GM18526 (cell line): ENCODE data around the gene FCER1G.

ENCODE experiments used
- POLR2A ChIP-seq: IDR thresholded peaks from 3 replicates; pipeline ENCODE4 v1.6.1; 2011; ENCODE audit not compliant: insufficient read length; ENCODE audit errors: extremely low read depth

Gene FCER1G

DNA sequence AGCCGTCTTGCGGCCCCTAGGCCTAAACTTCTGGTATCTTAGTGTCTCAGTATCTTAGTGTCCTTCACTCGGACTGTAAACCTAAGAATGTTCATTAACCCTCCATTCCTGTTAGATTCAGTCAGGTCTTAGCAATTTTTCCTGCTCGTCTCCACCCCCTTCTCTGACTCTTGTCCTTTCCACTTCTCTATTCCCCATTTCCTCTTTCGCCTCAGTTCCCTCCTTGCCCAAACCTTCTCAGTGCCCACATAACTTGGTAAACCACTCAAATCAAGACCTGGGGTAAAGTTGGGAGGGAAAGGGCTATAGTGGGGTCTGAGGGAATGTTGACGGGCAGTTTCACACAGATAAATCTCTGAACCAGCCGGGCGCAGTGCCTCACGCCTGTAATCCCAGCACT is 726 bp upstream of the FCER1G start:
- no peak for TF ChIP-seq POLR2A

DNA sequence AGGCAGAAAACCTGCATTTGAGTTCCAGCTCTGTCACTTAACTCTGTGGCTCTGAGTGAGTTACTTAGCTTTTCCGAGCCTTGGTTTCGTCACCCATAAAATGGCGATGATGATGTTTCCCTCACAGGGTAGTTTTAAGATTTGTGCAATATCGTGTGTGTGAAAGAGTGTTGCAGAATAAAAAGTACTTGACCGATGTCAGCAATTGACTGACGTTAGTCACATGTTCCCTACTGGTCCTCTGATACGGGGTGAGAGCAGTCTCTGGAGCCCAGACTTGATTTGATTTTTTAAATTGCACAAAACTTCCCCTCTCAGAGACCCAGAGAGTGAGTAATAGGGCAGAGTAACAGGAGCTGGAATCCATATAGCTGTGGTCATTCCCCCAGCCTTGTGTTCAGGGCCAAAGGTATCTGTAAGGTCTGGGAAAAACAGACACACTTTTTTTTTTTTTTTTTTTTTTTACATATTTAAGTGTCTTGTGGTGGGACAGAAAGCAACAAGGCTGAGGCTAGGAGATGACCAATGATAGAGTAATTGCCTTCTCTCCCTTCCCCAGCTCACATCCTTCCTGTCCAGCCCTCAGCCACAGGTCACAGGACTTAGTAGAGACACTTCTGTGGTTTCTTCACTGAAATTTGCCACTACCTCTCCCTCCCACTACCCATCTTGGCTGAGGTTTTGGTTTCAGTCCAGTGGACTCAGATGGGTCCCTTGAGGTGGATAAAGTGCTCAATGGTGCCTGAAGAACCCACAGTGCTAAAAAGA is 2.0 kb downstream of the FCER1G start:
- TF ChIP-seq POLR2A: no peak

DNA sequence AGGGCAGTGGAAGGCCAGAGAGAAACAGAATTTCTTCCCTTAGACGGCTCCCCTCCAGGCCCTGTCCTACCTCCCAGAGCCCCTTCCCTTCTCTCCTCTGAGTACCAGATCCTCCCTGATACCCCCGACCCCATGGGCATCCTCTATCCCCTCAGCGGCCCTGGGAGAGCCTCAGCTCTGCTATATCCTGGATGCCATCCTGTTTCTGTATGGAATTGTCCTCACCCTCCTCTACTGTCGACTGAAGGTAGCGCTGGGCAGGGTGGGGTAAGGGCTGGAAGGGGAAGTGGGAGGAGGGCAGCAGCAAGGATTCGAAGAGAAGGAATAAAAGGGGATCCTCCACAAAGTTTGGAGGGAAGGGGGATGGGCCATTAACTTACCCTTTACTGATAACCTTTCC is 2.7 kb downstream of the FCER1G start:
- no peak for TF ChIP-seq POLR2A

DNA sequence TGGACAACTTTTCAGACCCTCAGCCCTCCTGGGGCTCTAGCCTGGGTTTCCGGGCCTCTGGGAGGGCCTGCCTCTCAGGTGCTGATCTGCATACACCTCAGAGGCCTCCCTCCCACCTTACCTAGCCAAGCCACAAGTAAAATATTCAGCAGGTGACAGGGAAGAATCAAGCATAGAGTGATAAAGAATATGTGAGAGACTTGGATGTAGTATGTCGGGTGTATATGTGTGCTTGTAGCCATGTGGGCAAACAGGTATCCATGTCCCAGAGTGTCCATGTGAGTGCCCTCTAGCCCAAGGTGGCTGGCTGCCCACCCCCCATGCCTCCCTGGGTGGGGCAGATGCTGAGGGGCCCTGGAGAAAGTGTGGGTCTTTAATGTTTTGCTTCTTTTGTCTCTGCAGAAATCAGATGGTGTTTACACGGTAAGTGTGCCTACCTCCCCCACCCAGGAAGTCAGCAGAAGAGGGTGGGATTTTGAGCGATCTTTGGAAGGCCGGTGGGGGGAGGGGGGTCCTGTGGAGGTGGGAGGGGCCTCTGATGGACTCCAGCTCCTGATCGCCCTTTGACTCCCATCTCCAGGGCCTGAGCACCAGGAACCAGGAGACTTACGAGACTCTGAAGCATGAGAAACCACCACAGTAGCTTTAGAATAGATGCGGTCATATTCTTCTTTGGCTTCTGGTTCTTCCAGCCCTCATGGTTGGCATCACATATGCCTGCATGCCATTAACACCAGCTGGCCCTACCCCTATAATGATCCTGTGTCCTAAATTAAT is 3.4 kb downstream of the FCER1G start:
- TF ChIP-seq POLR2A: no peak

DNA sequence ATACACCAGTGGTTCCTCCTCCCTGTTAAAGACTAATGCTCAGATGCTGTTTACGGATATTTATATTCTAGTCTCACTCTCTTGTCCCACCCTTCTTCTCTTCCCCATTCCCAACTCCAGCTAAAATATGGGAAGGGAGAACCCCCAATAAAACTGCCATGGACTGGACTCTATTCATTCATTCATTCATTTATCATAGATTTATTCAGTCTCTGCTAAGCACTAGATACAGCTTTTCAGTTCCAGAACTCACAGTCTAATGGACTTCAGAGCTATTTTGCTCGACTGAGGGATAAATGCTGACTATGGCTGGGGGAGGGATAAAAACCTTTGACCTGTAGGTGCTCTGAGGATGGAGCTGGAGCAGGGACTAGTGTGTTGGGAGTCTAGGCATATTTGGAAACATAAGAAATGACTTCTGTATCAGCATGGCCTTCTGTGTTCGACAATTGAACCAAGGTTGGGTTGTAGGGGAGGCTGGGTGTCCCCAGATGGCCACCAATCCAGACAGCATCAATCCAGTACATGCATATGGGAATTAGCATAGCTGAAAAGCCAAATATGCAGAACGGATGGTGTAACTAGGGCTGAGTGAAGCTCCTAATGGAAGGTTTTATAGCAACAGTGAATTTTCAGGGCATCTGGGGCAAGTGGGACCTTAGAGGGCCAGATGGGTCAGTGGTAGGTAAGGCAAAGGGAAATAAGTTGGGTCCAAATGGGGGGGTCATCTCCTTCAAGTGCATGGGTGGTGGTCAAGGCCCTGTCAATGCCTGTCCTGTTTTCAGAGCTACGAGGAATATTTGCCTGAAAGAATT is 4.2 kb downstream of the FCER1G start:
- TF ChIP-seq POLR2A: no peak

DNA sequence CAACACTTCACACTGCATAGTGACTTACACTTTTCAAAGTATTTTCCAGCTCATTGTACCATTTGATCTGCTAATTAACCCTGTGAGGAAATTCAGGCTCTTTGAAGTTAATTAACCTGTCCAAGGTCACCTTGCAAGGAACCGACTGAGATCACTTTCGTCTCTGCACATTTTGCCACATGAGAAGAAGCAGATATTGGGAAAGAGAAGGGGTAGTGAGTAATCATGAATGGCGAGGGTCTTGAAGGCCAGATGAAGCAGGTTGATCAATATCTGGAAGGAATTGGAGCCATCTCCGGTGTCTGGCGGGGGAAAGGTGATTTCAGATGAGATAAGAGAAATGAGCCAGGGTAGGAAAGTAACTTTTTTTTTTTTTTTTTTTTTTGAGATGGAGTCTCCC is 4.9 kb downstream of the FCER1G start:
- no peak for TF ChIP-seq POLR2A

DNA sequence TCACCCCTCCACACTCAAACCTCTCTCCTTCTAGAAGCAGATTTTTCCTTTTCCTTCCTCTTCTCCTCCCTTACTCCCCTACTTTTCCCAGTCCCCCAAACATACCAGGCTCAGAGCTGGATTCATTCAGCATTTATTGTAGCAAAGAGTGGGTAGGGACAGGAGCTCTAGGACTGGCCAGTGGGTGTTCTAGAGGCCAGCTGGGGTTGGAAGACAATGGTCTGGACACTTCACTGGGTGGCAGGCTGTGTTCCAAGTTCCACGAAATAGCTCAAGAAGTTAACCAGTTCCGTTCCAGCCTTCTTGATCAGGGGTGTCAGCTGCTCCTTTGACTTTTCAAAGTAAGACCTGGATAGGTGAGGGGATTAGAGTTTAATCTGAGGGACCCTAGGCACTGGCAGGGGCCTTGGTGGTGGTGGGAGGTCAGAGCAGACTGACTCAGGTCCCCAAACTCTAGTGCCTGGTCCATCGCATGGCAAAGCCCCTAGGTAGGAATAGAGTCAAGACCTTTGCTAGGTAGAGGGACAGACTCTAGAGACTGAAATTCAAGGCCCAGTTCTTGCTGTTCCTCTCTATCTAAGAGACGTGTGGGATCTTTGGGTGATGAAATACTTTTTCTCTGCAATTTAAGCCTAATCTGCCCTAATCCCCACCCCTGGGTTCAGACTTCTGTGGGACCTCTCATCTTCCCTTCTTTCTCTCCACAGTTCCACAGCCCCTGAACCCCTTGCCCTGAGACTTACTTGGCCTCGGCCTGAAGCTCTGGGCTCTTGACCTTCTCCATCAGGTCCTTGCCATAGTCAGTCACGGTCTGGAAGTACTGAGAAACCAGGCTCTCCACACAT is 7.3 kb downstream of the FCER1G start:
- no peak for TF ChIP-seq POLR2A

DNA sequence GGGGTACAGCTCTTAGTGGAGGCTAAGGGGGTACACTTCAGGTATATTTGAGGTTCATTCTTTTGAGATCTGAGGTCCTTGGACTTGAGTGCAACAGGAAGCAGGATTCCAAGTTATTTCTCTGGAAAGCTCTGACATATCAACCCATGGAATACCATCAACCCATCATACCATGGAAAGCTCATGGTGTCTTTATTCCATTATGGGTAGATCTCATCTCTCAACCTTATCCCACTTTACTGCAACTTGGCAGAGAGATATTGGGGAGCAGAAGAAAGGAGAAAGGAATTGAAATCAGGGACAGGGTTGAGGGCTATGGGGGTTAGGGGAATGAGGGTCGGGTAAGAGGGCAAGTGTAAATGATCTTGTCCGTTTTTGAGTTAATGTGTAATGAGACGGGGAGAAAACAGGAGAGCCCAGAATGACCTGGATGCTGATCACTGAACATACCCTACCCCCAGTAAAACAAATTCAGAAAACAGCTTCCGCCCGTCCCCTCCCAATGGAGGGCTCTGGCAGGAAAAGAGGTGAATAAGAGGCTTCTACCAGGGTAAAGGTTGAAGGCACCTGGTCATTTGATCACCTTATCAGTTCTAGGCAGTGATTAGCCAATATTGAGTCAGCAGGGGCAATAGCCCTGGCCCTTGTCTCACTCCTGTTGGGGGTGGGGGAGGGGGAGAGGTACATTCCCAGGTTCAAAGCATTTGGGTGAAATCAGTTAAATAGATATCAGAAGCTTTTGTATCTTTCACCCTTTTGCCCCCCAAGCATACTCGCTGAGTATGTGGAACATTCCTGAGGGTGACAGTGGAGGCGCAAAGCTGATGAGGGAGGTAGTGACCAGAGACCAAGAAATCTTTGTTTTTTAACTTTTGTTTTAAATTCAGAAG is 9.0 kb downstream of the FCER1G start:
- no peak for TF ChIP-seq POLR2A

DNA sequence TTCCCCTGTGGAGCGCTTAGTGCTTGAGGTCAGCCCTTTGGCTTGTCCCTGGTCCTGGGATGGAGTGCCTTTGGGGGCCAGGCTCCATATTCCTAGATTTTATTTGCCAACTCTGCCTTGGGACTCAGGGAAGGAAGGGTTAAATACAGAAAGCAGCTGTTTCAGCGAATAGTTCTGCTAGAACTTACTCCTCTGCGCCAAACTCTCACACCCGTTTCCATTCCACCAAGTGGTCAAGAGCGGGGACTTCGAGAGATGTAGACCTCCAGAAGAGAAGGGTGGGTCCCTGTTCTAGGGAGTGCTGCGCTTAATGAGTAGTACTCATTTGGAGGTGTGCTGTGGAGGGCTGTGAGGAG is 10.1 kb downstream of the FCER1G start:
- TF ChIP-seq POLR2A: no peak

DNA sequence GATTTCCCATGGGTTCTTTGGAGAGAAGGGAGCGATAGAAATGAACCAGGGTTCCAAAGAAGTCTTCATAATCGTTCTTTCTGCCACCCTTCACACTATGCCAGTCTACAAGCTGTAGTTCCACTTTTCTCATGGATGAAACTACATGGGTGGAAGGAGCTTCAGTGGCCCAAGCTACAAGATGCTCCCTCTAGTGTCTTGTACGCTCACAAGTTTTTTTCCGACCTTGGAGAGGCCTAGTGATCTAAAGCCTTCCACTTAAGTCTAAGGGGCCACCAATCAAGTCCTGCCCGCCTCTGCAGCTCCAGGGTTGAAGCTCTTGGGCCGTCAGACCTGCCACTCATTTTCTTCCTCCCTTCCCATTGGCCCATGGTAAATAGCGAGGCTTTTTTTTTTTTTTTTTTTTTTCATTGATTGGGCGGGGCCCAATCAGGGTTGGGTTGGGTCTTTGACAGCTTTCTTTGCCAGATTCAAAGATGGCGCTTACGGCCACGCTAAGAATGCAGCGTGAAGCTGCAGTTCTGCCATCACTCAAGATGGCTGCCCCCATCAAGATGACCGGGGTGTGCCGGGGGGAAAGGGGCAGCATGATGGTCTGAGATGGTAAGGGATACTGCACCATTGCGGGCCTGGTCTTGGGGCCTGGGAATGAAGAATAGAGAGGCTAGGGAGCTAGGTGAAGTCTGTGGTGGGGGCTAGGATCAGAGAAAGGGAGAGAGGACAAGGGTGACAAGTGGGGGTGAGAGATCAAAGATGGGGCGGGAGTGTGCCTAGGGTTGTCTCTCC is 10.6 kb downstream of the FCER1G start, which contains the start of gene TOMM40L:
TOMM40L (plus strand) TSS at position 527 of the 786 bp plus-strand sequence. CDS start 430 bp downstream, outside the sequence.
- TF ChIP-seq POLR2A: peak; percentile 58

DNA sequence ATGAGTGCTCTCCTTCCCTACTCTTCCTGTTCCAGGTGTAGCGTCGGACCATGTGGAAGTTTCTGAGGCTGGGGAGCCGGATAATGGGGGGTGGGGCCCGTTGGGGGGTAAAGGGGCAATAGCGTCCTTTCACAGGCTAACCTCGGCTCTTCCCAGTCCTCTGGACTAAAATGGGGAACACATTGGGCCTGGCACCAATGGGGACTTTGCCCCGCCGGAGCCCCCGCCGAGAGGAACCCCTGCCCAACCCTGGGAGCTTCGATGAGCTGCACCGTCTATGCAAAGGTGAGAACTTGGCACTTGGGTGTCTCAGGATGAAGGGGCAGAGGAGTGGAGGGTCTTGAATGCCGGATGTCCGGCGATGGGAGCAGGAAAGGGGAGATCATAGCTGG is 11.2 kb downstream of the FCER1G start:
- no peak for TF ChIP-seq POLR2A

DNA sequence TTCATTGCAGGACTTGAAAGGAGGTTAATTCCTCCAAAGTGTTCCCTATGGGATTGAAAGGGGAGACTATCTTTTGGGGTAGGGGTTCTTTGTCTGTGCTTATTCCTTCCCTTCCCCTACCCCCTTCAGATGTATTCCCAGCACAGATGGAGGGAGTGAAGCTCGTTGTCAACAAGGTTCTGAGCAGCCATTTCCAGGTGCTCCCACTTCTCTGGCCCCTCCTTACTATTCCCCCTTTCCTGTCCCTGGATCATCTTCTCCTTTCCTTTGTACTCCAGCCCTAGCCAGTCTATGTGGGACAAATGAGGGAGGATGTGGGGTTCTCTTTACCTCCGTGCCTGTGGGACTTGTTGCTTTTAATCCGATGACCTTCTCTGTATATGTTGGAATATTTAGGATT is 11.7 kb downstream of the FCER1G start:
- TF ChIP-seq POLR2A: no peak
